Measurements from ENCODE around the gene IFI30.

- TF ChIP-seq CTCF (IDR thresholded peaks at IDR 0.05) (no peak), POLR2A (IDR thresholded peaks at IDR 0.05; ENCODE audit: low read depth) (no peak)
Measured at GRCh38 chr19:18194554-18195238, 21.1 kb downstream of the IFI30 start.
